IPS-18c (cell line): ENCODE measurements around the gene ANKRD34A.

Experiments used
- H3K4me3 ChIP-seq: 2 replicates; pipeline ENCODE4 v1.7.0; 2013; ENCODE audit warnings: low read depth, mild to moderate bottlenecking, low read length, moderate library complexity; ENCODE audit not compliant: insufficient read depth
- H3K9me3 ChIP-seq: one replicate; pipeline ENCODE4 v1.6.1; 2013; ENCODE audit warnings: mild to moderate bottlenecking, low read length, moderate library complexity; ENCODE audit not compliant: control insufficient read depth, insufficient read depth

The ANKRD34A gene

DNA sequence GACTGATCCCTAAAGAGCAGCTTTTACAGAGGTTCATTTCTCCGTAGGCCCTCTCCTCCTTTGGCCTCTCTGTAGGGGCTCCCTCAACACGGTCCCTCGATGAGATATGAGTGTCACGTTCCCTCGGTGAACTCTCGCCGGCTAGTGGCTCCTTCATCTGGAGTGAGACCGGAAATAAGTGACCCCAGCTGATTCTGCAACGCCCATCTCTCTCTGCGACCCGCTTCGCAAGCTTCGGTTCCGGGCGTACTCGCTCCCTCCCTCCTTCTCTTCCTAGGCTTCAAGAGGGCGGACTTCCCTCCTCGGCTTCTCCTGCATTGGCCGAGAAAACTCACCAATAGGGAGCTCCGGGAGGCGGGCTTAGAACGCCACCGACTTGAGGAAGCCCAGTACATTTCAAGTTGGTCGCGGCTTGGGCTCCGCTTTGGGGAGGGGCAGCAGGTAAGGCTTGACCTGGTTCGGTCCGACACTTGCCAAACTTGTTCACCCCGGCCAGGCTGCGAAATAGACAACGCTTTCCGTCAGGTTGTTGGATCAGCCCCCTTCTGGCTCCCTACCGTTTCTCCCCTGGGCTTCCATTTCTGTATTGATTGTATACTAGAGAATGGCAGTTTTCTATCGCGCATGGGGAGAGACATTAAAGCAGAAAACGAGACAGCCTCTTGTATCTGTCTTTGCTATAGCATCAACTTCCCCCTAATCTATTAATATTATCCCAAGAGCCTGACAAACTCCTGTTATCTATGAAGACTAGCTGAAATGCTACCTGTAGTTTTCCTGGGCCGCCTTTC is at the start of gene ANKRD34A, which contains the start of gene POLR3GL:
TSS of gene ANKRD34A (minus strand) at position 248 of the 791 bp plus-strand sequence. CDS start 2,816 bp downstream, outside the sequence.
TSS of gene POLR3GL (plus strand) at position 363 of the 791 bp plus-strand sequence. CDS start 10,176 bp downstream, outside the sequence.
- no peaks in the 10 kb centered on the region for H3K9me3 ChIP-seq
- H3K4me3 ChIP-seq: peak within 1 kb of the TSS; percentile 71

DNA sequence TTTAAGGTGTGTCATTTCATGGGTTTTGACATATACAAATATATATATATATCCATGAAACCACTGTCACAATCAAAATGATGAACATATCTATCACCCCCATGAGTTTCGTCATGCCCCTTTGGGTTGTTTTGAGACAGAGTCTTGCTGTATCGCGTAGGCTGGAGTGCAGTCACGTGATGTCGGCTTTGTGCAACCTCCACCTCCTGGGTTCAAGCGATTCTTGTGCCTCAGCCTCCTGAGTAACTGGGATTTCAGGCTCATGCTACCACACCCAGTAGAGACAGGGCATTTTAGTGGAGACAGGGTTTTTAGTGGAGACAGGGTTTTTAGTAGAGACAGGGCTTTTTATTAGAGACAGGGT is 49.2 kb upstream of the ANKRD34A start:
- Histone ChIP-seq H3K9me3 (no peaks in the 10 kb centered on the region), H3K4me3 (no peak overlapping the region)

DNA sequence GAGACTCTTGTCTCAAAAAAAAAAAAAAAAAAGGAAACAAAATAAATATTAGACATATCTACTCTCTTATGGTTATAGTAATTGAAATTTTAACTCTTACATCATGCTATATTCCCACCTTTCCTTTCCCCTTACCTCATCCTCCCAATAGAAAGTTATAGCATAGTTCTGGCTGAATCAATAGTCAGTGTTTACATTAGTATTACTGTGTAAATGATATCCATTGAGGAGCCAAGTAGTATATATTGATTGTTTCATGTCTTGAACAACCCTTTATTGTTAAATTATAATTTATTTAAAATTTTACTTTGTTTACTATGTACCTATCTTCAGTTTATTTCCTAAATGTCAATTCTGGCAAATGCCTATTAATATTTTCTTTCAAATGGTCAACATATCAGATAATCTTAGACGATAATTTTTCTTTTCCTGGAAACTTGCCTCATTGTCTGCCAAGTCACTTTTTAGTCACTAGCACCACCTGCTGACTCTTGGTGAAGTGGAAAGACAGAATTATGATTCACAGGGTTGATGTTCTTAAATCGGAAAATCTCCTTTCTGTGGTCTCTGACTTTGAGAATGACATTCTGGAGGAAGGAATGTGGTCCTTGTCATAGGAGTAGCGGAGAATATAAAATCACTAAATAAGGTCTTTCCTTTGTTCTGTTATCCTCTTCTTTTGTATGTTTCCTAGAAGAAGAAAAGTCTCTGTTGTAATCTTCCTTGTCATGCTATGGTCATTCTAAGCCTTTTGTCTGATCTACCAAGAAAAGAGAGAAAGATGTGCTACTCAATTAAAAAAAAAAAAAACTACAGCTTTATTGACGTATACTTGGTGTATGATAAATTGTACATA is 48.6 kb upstream of the ANKRD34A start:
- no peak overlapping the region for H3K4me3 ChIP-seq
- no peaks in the 10 kb centered on the region for H3K9me3 ChIP-seq

- no peaks in the 10 kb centered on the region for H3K9me3 ChIP-seq
- H3K4me3 ChIP-seq: no peak overlapping the region
These were observed 45.9 kb upstream of the ANKRD34A start for GRCh38 chr1:146010126-146010738.

GRCh38 chr1:146007489-146008133 is 43.2 kb upstream of the ANKRD34A start:
- Histone ChIP-seq H3K9me3 (no peaks in the 10 kb centered on the region), H3K4me3 (no peak overlapping the region)

GRCh38 chr1:146001709-146002108 is 37.3 kb upstream of the ANKRD34A start:
- H3K9me3 ChIP-seq: no peaks in the 10 kb centered on the region

GRCh38 chr1:145999321-146000024 is 35.1 kb upstream of the ANKRD34A start:
- no peak overlapping the region for H3K4me3 ChIP-seq
- no peaks in the 10 kb centered on the region for H3K9me3 ChIP-seq

More at GRCh38 chr1:146001709-146002108, 37.3 kb upstream of the ANKRD34A start:
- no peak overlapping the region for H3K4me3 ChIP-seq

DNA sequence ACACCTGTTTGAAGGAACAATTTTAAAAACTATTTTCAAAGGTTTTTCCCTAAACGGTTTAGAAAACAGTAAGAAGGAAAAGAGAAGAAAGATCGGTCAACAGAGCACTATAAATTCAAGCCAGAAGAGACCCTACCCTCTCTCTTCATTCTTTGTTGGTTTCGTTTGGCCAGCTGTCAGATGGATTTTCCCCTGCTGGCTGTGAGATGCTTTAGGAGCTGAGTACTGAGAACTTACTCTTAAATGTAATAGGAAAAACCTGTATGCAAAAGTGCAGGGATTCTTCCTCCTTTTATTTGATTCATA is 33.3 kb upstream of the ANKRD34A start:
- Histone ChIP-seq H3K9me3 (no peaks in the 10 kb centered on the region), H3K4me3 (no peak overlapping the region)

- peak overlapping the region; percentile 56; the same call in 1 of the 2 replicates for H3K4me3 ChIP-seq
- no peaks in the 10 kb centered on the region for H3K9me3 ChIP-seq
These were observed 32.8 kb upstream of the ANKRD34A start for GRCh38 chr1:145997016-145997717.

DNA sequence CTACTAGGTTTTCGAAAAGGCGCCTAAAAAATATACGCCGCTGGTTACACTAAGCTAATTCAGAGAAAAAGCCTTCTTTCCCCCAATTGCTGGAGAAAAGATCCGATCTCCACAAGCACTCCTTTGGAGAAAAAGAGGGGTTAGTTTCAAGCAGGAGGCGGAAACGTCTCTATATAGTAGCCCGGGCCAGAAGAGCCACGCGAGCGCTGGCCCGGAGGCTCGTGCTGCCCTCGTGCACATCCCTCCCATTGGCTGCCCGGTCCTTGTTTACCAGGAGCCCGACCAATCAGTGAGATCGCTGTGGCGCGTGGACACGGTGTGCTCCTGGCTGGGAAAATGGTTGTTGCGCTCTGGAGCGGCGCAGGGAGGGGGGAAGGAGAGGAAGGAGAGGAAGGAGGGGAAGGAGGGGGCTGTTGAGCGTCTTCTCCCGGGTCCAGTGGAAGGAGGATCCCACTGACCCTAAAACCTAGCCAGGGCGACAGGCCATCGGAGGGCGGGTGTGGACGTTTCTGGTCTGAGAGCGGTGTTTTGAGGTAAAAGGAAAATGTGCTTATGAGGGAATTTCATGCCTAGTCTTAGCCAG is 32.1 kb upstream of the ANKRD34A start, which contains the start of gene TXNIP:
TSS of gene TXNIP (minus strand) at position 147 of the 583 bp plus-strand sequence. CDS start 313 bp downstream, outside the sequence.
- Histone ChIP-seq H3K4me3 (peak within 1 kb of the TSS; percentile 56), H3K9me3 (no peaks in the 10 kb centered on the region)

DNA sequence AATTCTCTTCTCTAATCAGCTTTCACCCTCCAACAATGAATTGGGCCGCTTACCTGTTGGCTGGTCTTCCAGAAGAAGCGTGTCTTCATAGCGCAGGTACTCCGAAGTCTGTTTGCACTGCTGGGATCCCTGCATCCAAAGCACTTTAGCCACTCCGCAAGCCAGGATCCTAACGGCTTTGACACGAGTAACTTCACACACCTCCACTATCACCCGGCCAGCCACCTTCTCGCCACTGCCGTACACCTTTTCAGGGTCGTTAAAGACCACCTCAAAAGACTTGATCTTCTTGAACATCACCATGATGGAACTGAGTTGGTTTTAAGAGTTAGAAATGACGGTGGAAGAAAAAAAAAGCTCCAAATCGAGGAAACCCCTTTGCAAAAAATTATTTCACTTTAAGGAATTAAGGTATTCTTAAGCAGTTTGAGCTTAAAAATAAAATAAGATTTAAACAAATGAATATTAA is 31.6 kb upstream of the ANKRD34A start:
- H3K9me3 ChIP-seq: no peaks in the 10 kb centered on the region
- H3K4me3 ChIP-seq: peak overlapping the region; percentile 56

DNA sequence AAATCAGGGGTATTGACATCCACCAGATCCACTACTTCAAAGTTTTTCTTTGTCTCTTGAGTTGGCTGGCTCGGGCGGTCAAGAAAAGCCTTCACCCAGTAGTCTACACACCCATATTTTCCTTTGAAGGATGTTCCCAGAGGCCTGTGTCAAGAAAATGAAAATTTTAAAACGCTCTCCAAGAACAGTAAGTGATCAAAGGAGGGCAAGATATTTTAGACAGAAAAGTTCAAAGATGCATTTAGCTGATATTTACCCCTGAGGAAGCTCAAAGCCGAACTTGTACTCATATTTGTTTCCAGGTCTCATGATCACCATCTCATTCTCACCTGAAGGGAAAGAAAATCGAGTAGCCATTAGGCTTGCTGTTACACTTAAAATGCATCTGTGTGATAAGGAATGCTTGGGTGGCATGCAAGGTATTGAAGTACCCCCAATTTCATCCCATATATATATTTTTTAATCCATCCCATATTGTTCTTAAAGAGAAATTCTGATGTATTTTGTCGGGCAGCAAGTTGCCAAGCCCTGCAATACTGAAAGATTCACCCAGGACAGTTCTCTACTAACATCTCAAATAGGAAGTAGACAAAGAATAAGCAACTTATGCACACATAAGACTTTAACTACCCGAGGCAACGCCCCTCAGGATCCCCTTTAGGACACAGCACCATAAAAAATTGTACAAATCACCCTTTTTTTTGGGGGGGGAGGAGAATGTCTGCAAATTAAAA is 30.9 kb upstream of the ANKRD34A start:
- peak overlapping the region; percentile 56 for H3K4me3 ChIP-seq
- no peaks in the 10 kb centered on the region for H3K9me3 ChIP-seq

GRCh38 chr1:145994391-145995120 is 30.2 kb upstream of the ANKRD34A start:
- Histone ChIP-seq H3K4me3 (peak overlapping the region; percentile 56; the same call in 1 of the 2 replicates), H3K9me3 (no peaks in the 10 kb centered on the region)

- peak overlapping the region; percentile 56; the same call in 1 of the 2 replicates for H3K4me3 ChIP-seq
- no peaks in the 10 kb centered on the region for H3K9me3 ChIP-seq
These were observed 29.4 kb upstream of the ANKRD34A start for GRCh38 chr1:145993618-145994390.
